Measurements from ENCODE around the gene CDH15. TPM values are rescaled to one million over a fixed set of nuclear protein-coding genes. Genes with fewer than 3 reads are reported as not detected.
A peak's percentile ranks its signal among the peaks of the same experiment; 100 is the strongest.

The CDH15 gene
- total and polyA plus RNA-seq, 5 donors from 2014 or later, result 0.17 TPM; not detected in 4

DNA sequence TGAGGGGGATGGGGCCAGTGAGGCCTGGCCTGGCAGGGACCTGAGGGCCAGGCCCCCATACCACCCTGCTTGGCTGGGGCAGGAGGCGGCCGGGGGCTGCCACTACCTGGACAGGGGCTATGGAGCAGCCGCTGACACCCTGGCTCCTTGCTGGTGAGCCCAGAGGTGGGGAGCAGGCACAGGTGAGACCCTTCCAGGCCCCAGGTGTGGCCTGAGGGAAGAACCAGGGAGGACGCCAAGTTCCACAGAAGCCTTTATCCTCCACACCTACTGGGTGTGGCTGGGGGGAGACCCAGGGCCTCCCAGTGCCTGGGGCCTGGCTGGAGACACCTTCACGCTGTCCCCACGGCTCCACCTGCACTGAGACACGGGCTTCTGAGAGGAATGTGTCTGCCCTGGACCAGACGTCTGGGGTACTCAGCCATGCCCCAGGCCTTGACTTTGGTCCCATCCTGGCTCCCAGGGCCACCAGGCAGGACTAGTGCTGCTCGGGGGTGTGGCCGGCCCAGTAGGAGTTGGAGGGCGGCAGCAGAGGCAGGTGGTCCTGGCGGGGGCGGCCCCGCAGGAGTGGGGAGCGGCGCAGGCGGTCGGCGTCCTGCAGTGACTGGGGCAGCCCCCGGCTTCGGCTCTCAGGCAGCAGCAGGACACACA is 24.1 kb downstream of the CDH15 start:
- Mint-ChIP-seq H3K4me1 (peaks cover 0 to 16% (median 0%) of the 10 kb centered on the region in 4 donors), H3K27ac (no peak overlapping the region), H3K9me3 (peaks cover 0 to 5% (median 0%) of the 10 kb centered on the region in 7 donors), H3K4me3 (no peak overlapping the region), H3K27me3 (peaks cover 14% of the 10 kb centered on the region), H3K36me3 (no peaks in the 10 kb centered on the region)
- Histone ChIP-seq H3K4me3 (ENCODE audit: low read depth, low read length) (no peak overlapping the region), H3K4me1 (ENCODE audit: control insufficient read depth, insufficient read depth, low read length, poor library complexity, severe bottlenecking) (peaks cover 17% of the 10 kb centered on the region), H3K9me3 (ENCODE audit: control insufficient read depth in 2 of 2, low read length in 2 of 2) (no peaks in the 10 kb centered on the region), H3K27me3 (ENCODE audit: control insufficient read depth, insufficient read depth, low read length) (no peaks in the 10 kb centered on the region), H3K27ac (ENCODE audit: insufficient read depth, low read length, poor library complexity, severe bottlenecking) (no peak overlapping the region), H3K36me3 (ENCODE audit: control insufficient read depth, insufficient read depth, low read length) (no peaks in the 10 kb centered on the region)
- DNase-seq (no peak), ATAC-seq (ENCODE audit: low read depth in 2 of 2) (no peak)

DNA sequence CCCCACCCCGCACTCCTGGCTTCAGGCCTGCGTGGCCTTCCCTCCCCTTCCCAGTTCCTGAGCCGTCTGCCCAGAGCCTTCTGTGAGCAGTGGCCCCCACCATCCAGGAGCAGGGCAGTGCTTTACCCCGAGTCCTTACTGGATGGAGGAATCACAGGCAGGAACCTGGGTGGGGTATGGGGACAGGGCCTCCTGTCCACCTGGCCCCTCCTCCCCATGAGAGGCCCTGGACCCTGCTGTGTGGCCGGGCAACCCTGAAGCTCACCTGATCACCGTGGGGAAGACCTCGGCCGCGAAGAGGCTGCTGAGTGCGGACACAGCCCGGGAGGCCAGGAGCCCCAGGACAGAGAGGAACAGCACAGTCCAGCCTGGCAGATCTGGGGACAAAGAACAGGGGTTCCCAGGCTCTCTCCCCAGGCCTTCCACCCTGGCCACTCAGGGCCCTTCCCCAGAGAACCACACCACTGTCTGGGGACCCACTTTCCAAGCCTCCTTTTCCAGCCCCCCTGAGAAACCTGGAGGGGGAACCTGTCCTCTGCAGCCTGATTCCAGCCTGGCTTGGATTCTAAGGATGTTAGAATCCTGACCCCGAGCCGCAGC is 25.6 kb downstream of the CDH15 start:
- DNase-seq, result no peak
- H3K9me3 ChIP-seq (ENCODE audit: control insufficient read depth in 2 of 2, low read length in 2 of 2), result no peaks in the 10 kb centered on the region
- H3K4me1 ChIP-seq (ENCODE audit: control insufficient read depth, insufficient read depth, low read length, poor library complexity, severe bottlenecking), result peaks cover 15% of the 10 kb centered on the region
- H3K4me3 Mint-ChIP-seq, result no peak overlapping the region
- no peak overlapping the region for H3K27ac ChIP-seq (ENCODE audit: insufficient read depth, low read length, poor library complexity, severe bottlenecking)
- H3K27me3 ChIP-seq (ENCODE audit: control insufficient read depth, insufficient read depth, low read length), result no peaks in the 10 kb centered on the region
- peaks cover 0 to 1% (median 0%) of the 10 kb centered on the region in 7 donors for H3K9me3 Mint-ChIP-seq
- ATAC-seq (ENCODE audit: low read depth in 2 of 2), result no peak
- H3K4me3 ChIP-seq (ENCODE audit: low read depth, low read length), result no peak overlapping the region
- H3K36me3 Mint-ChIP-seq, result no peaks in the 10 kb centered on the region
- H3K36me3 ChIP-seq (ENCODE audit: control insufficient read depth, insufficient read depth, low read length), result no peaks in the 10 kb centered on the region
- peaks cover 15% of the 10 kb centered on the region for H3K27me3 Mint-ChIP-seq
- H3K4me1 Mint-ChIP-seq, result peaks cover 0 to 15% (median 0%) of the 10 kb centered on the region in 4 donors
- H3K27ac Mint-ChIP-seq, result peak overlapping the region in 1 of 3 donors; percentile 84

DNA sequence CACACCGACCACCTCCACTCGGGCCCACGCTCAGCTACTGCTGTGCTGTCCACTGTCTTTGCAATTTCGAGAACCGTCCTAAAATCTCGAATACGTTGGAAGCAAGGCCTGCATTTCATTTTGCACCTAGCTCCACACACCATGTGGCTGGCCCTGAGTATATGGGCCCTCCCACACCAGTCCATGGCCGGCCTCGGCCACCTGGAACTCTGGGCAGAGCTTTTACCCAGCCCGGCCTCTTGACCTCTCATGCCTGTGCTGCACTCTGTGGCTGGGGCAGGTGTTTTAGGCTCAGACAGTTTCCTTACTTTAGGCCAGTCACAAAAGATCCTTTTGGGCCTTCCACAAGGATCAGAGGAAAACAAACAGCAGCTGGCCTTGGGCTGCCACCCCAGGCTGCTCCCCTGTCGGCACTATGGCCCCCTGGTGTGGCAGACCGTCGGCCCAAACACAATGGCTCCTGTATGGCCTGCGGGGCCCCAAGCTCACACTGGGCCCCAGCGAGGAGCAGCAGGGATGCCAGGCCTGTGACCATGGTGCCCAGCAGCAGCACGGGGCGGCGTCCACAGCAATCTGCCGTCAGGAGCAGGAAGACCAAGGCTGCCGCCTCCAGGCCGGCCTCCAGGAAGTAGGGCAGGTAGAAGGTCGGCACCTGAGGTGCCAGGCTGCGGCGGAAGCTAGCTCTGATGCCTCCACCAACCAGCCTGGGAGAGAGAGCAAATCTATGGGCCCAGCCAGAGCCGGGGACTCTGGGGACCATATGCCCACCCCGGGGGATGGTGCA is 26.3 kb downstream of the CDH15 start:
- Histone ChIP-seq H3K4me1 (ENCODE audit: control insufficient read depth, insufficient read depth, low read length, poor library complexity, severe bottlenecking) (peaks cover 14% of the 10 kb centered on the region), H3K27me3 (ENCODE audit: control insufficient read depth, insufficient read depth, low read length) (peaks cover 2% of the 10 kb centered on the region), H3K36me3 (ENCODE audit: control insufficient read depth, insufficient read depth, low read length) (no peaks in the 10 kb centered on the region), H3K4me3 (ENCODE audit: low read depth, low read length) (no peak overlapping the region), H3K27ac (ENCODE audit: insufficient read depth, low read length, poor library complexity, severe bottlenecking) (no peak overlapping the region), H3K9me3 (ENCODE audit: control insufficient read depth in 2 of 2, low read length in 2 of 2) (no peaks in the 10 kb centered on the region)
- Mint-ChIP-seq H3K4me1 (peaks cover 0 to 20% (median 2%) of the 10 kb centered on the region in 4 donors), H3K36me3 (no peaks in the 10 kb centered on the region), H3K9me3 (peaks cover 0 to 3% (median 0%) of the 10 kb centered on the region in 7 donors), H3K4me3 (no peak overlapping the region), H3K27me3 (peaks cover 18% of the 10 kb centered on the region), H3K27ac (peak overlapping the region in 1 of 3 donors; percentile 84)
- ATAC-seq (ENCODE audit: low read depth in 2 of 2) (no peak), DNase-seq (no peak)

- no peak overlapping the region for H3K4me3 ChIP-seq (ENCODE audit: low read depth, low read length)
- peaks cover 0 to 22% (median 8%) of the 10 kb centered on the region in 4 donors for H3K4me1 Mint-ChIP-seq
- no peak overlapping the region for H3K27ac ChIP-seq (ENCODE audit: insufficient read depth, low read length, poor library complexity, severe bottlenecking)
- ATAC-seq (ENCODE audit: low read depth in 2 of 2) (no peak), DNase-seq (no peak)
- no peak overlapping the region for H3K27ac Mint-ChIP-seq
- H3K9me3 Mint-ChIP-seq, result peaks cover 0 to 7% (median 0%) of the 10 kb centered on the region in 7 donors
- no peaks in the 10 kb centered on the region for H3K36me3 Mint-ChIP-seq
- no peaks in the 10 kb centered on the region for H3K36me3 ChIP-seq (ENCODE audit: control insufficient read depth, insufficient read depth, low read length)
- peaks cover 14% of the 10 kb centered on the region for H3K4me1 ChIP-seq (ENCODE audit: control insufficient read depth, insufficient read depth, low read length, poor library complexity, severe bottlenecking)
- H3K27me3 ChIP-seq (ENCODE audit: control insufficient read depth, insufficient read depth, low read length), result peaks cover 9% of the 10 kb centered on the region
- H3K9me3 ChIP-seq (ENCODE audit: control insufficient read depth in 2 of 2, low read length in 2 of 2), result no peaks in the 10 kb centered on the region
- no peak overlapping the region for H3K4me3 Mint-ChIP-seq
- H3K27me3 Mint-ChIP-seq, result peaks cover 26% of the 10 kb centered on the region
These were observed 27.1 kb downstream of the CDH15 start for GRCh38 chr16:89198417-89199240.

- no peak overlapping the region for H3K27ac Mint-ChIP-seq
- H3K4me1 ChIP-seq (ENCODE audit: control insufficient read depth, insufficient read depth, low read length, poor library complexity, severe bottlenecking), result peaks cover 14% of the 10 kb centered on the region
- peaks cover 33% of the 10 kb centered on the region for H3K27me3 Mint-ChIP-seq
- H3K4me1 Mint-ChIP-seq, result peaks cover 0 to 21% (median 8%) of the 10 kb centered on the region in 4 donors
- H3K9me3 Mint-ChIP-seq, result peaks cover 0 to 7% (median 0%) of the 10 kb centered on the region in 7 donors
- no peak for DNase-seq
- H3K4me3 Mint-ChIP-seq, result peak overlapping the region in 3 of 4 donors; percentile 32 to 64 (median 33)
- peaks cover 14% of the 10 kb centered on the region for H3K27me3 ChIP-seq (ENCODE audit: control insufficient read depth, insufficient read depth, low read length)
- no peak for ATAC-seq (ENCODE audit: low read depth in 2 of 2)
- no peaks in the 10 kb centered on the region for H3K36me3 ChIP-seq (ENCODE audit: control insufficient read depth, insufficient read depth, low read length)
- no peaks in the 10 kb centered on the region for H3K9me3 ChIP-seq (ENCODE audit: control insufficient read depth in 2 of 2, low read length in 2 of 2)
- H3K4me3 ChIP-seq (ENCODE audit: low read depth, low read length), result no peak overlapping the region
- no peak overlapping the region for H3K27ac ChIP-seq (ENCODE audit: insufficient read depth, low read length, poor library complexity, severe bottlenecking)
- H3K36me3 Mint-ChIP-seq, result no peaks in the 10 kb centered on the region
These were observed 27.9 kb downstream of the CDH15 start for GRCh38 chr16:89199241-89200123.

- peaks cover 14% of the 10 kb centered on the region for H3K4me1 ChIP-seq (ENCODE audit: control insufficient read depth, insufficient read depth, low read length, poor library complexity, severe bottlenecking)
- H3K4me1 Mint-ChIP-seq, result peaks cover 0 to 21% (median 8%) of the 10 kb centered on the region in 4 donors
- peak within 1 kb of the TSS; percentile 32 to 65 (median 51) for H3K4me3 Mint-ChIP-seq
- no peaks in the 10 kb centered on the region for H3K36me3 Mint-ChIP-seq
- no peak within 1 kb of the TSS for H3K27ac ChIP-seq (ENCODE audit: insufficient read depth, low read length, poor library complexity, severe bottlenecking)
- no peak within 1 kb of the TSS for H3K27ac Mint-ChIP-seq
- H3K27me3 Mint-ChIP-seq, result peaks cover 33% of the 10 kb centered on the region
- no peak for DNase-seq
- H3K9me3 Mint-ChIP-seq, result peaks cover 0 to 6% (median 0%) of the 10 kb centered on the region in 7 donors
- no peak within 1 kb of the TSS for H3K4me3 ChIP-seq (ENCODE audit: low read depth, low read length)
- ATAC-seq (ENCODE audit: low read depth in 2 of 2), result no peak
- peaks cover 14% of the 10 kb centered on the region for H3K27me3 ChIP-seq (ENCODE audit: control insufficient read depth, insufficient read depth, low read length)
- no peaks in the 10 kb centered on the region for H3K9me3 ChIP-seq (ENCODE audit: control insufficient read depth in 2 of 2, low read length in 2 of 2)
- H3K36me3 ChIP-seq (ENCODE audit: control insufficient read depth, insufficient read depth, low read length), result no peaks in the 10 kb centered on the region
These were observed 28.7 kb downstream of the CDH15 start, which contains the start of gene SLC22A31 for GRCh38 chr16:89200124-89200849. Gene SLC22A31, minus strand, starts transcription at chr16:89200537. Its CDS starts 36 bp downstream, at chr16:89200501.
